HepG2 (cell line): ENCODE data around the gene CFAP99. TPM values are rescaled to one million over a fixed set of nuclear protein-coding genes. Genes with fewer than 3 reads are reported as not detected.

Source experiments
- ELF1 ChIP-seq: sonication (generic); formaldehyde crosslinking; IDR thresholded peaks from 2 replicates; pipeline ENCODE4 v1.4.0; 2020; ENCODE audit warnings: missing genetic modification reagents
- NONO ChIP-seq, 2 experiments: fragments of 450-650 bp in 1 of 2; sonication (generic) in 1 of 2; formaldehyde crosslinking in 1 of 2; IDR thresholded peaks in 1 of 2; conservative IDR thresholded peaks in 1 of 2; 2 replicates each; pipeline versions ENCODE4 v1.6.1 to v1.8.0; 2017 to 2022; ENCODE audit warnings: mild to moderate bottlenecking in 1 of 2, missing genetic modification reagents in 1 of 2, moderate library complexity in 1 of 2
- PCBP1 ChIP-seq: fragments of 200-400 bp; formaldehyde crosslinking; IDR thresholded peaks from 2 replicates; pipeline ENCODE4 v1.6.1; 2017; ENCODE audit warnings: mild to moderate bottlenecking, low read depth, low read length, borderline replicate concordance
- POLR2AphosphoS5 ChIP-seq: IDR thresholded peaks from 2 replicates; pipeline ENCODE4 v1.6.1; 2012; ENCODE audit warnings: low read depth, low read length
- REPIN1 ChIP-seq: sonication (generic); formaldehyde crosslinking; IDR thresholded peaks from 2 replicates; pipeline ENCODE4 v1.8.0; 2022; ENCODE audit warnings: missing genetic modification reagents, low read depth, mild to moderate bottlenecking, borderline replicate concordance
- ZKSCAN5 ChIP-seq: sonication (generic); formaldehyde crosslinking; IDR thresholded peaks from 2 replicates; pipeline ENCODE4 v1.5.1; 2020; ENCODE audit warnings: mild to moderate bottlenecking, missing genetic modification reagents
- ZNF264 ChIP-seq: sonication (generic); formaldehyde crosslinking; IDR thresholded peaks from 2 replicates; pipeline ENCODE4 v1.4.0; 2020; ENCODE audit warnings: missing genetic modification reagents
- polyA plus RNA-seq, 8 experiments: library from polyadenylated mRNA; depleted of rRNA in 3 of 8; stranded (reverse) in 7 of 8; unstranded in 1 of 8; fragments of >200 nt; fragmentation: Illumina TruSeq in 4 of 8; extraction: Trizol in 4 of 8; gene quantifications; 2 replicates each; pipeline versions ENCODE4 v1.2.1 to v1.2.3, GENCODE V29; 2011 to 2016; ENCODE audit warnings: low read depth in 4 of 8, missing spikeins in 1 of 8, mixed read lengths in 1 of 8; ENCODE audit not compliant: insufficient read depth in 1 of 8
- total RNA-seq, 5 experiments: library from RNA; depleted of rRNA; stranded (reverse); fragments of >200 nt; fragmentation: Illumina TruSeq; extraction: Trizol; gene quantifications; 2 replicates each; pipeline ENCODE4 v1.2.3, GENCODE V29; 2016; ENCODE audit warnings: low read depth in 1 of 5
- TF ChIP-seq, protein P1 (sequence below): sonication (generic); formaldehyde crosslinking; IDR thresholded peaks from 2 replicates; pipeline ENCODE4 v1.4.0; 2020; ENCODE audit warnings: missing genetic modification reagents
- TF ChIP-seq, protein P2 (sequence below): sonication (generic); formaldehyde crosslinking; IDR thresholded peaks from 2 replicates; pipeline ENCODE4 v1.5.0; 2020; ENCODE audit warnings: mild to moderate bottlenecking, missing genetic modification reagents
- TF ChIP-seq, protein P3 (sequence below), 2 experiments: sonication (generic) in 1 of 2; formaldehyde crosslinking in 1 of 2; IDR thresholded peaks; 2 replicates each; pipeline versions ENCODE4 v1.5.1 to v1.6.1; 2011 to 2020; ENCODE audit warnings: borderline replicate concordance in 1 of 2, low read depth in 1 of 2, low read length in 1 of 2, mild to moderate bottlenecking in 1 of 2, missing genetic modification reagents in 1 of 2, moderate library complexity in 1 of 2

The CFAP99 gene
- total and polyA plus RNA-seq, 2 of the 13 experiments (the other 11 are each of a cell fraction or from before 2014, with no cell fraction given), result not detected

DNA sequence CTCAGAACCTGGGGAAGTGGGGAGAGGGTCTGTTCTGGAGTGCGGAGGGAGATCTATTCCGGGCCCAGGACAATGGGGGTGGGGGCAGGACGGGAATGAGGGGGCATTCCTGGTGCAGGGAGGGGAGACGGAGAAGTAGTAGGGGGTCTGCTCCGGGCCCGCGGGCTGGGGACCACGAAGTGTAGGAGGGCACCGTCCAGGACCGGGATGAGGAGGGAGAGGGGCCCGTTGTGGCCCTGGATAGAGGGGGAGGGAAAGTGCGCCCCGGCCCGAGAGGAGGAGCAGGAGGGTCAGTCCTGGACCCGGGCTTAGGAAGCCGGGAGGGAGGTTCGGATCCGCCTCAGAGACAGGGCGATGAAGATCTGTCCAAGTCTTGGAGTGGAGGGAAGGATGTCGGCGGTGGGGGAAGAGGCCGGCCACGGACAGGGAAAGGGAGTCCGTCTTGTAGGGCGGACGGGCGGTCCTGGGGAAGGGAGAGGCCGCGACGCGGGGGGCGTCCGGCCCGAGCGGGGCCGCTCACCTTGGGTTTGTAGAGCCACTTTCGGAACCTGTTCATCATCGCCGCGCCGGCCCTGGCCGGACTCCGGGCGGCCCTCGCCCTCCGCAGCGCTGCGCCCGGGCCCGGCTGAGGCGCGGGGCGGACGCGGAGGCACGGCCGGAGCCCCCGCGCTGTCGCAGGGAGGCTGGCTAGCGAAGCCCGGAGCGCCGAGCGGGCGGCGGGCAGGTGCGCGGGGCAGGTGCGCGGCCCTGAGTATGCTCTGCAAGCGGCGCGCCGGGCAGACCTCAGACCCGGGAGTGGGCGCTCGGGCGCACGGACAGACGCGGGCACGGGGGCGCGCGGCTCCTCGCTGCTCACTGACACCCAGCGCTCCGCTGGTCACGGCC, 748 bp upstream of the CFAP99 start, which contains the start of gene ZFYVE28 (continued):
- TF ChIP-seq, protein P1, sequence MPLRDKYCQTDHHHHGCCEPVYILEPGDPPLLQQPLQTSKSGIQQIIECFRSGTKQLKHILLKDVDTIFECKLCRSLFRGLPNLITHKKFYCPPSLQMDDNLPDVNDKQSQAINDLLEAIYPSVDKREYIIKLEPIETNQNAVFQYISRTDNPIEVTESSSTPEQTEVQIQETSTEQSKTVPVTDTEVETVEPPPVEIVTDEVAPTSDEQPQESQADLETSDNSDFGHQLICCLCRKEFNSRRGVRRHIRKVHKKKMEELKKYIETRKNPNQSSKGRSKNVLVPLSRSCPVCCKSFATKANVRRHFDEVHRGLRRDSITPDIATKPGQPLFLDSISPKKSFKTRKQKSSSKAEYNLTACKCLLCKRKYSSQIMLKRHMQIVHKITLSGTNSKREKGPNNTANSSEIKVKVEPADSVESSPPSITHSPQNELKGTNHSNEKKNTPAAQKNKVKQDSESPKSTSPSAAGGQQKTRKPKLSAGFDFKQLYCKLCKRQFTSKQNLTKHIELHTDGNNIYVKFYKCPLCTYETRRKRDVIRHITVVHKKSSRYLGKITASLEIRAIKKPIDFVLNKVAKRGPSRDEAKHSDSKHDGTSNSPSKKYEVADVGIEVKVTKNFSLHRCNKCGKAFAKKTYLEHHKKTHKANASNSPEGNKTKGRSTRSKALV, result peak; percentile 94; the same call in 1 of the 2 replicates
- TF ChIP-seq ZKSCAN5 (CRISPR knock-in tag) (no peak), NONO (IDR thresholded peaks at IDR 0.05) (no peak), NONO (CRISPR knock-in tag; conservative IDR thresholded peaks at IDR 0.05) (0 out of 2 replicates have a peak, but pooled peaks have one; percentile 6), PCBP1 (0 out of 2 replicates have a peak, but pooled peaks have one; percentile 20), REPIN1 (CRISPR knock-in tag) (0 out of 2 replicates have a peak, but pooled peaks have one; percentile 2), ZNF264 (no peak), ELF1 (CRISPR knock-in tag) (no peak), POLR2AphosphoS5 (no peak)
- TF ChIP-seq, protein P2, sequence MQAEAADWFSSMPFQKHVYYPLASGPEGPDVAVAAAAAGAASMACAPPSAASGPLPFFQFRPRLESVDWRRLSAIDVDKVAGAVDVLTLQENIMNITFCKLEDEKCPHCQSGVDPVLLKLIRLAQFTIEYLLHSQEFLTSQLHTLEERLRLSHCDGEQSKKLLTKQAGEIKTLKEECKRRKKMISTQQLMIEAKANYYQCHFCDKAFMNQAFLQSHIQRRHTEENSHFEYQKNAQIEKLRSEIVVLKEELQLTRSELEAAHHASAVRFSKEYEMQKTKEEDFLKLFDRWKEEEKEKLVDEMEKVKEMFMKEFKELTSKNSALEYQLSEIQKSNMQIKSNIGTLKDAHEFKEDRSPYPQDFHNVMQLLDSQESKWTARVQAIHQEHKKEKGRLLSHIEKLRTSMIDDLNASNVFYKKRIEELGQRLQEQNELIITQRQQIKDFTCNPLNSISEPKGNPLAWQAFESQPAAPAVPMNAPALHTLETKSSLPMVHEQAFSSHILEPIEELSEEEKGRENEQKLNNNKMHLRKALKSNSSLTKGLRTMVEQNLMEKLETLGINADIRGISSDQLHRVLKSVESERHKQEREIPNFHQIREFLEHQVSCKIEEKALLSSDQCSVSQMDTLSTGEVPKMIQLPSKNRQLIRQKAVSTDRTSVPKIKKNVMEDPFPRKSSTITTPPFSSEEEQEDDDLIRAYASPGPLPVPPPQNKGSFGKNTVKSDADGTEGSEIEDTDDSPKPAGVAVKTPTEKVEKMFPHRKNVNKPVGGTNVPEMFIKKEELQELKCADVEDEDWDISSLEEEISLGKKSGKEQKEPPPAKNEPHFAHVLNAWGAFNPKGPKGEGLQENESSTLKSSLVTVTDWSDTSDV, result no peak
- TF ChIP-seq, protein P3, sequence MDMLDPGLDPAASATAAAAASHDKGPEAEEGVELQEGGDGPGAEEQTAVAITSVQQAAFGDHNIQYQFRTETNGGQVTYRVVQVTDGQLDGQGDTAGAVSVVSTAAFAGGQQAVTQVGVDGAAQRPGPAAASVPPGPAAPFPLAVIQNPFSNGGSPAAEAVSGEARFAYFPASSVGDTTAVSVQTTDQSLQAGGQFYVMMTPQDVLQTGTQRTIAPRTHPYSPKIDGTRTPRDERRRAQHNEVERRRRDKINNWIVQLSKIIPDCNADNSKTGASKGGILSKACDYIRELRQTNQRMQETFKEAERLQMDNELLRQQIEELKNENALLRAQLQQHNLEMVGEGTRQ (IDR thresholded peaks at IDR 0.05; ENCODE audit: low read depth, low read length), result no peak
- TF ChIP-seq, protein P3 (CRISPR knock-in tag; IDR thresholded peaks at IDR 0.05; ENCODE audit: borderline replicate concordance), result no peak
